ENCODE measurements around the gene RIPOR3. TPM values are rescaled to one million over a fixed set of nuclear protein-coding genes. Genes with fewer than 3 reads are reported as not detected.

RIPOR3 gene
- total and polyA plus RNA-seq, 2 experiments from 2014 or later: 5.6 to 5.7 TPM

DNA sequence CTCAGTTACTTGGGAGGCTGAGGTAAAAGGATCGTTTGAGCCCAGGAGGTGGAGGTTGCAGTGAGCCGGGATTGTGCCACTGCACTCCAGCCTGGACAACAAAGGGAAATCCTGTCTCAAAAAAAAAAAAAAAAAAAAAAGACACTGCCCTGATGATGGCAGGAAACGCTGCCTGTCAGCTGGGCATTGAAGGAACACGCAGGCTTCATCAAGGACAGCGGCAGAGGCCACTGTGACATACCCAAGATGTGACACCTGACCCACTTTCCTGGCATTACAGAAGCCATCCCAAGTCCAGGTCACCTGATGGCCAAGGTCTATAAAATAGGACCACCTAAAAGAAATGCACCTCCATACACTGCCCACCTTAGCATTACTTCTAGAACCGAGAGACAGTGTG, 75.9 kb downstream of the RIPOR3 start:
- TF ChIP-seq EZH2 (IDR thresholded peaks at IDR 0.05; ENCODE audit: borderline replicate concordance) (no peak), EZH2phosphoT487 (IDR thresholded peaks at IDR 0.05; ENCODE audit: low read depth, severe bottlenecking, unreplicated experiment) (no peak)
- TF ChIP-seq, protein P1, sequence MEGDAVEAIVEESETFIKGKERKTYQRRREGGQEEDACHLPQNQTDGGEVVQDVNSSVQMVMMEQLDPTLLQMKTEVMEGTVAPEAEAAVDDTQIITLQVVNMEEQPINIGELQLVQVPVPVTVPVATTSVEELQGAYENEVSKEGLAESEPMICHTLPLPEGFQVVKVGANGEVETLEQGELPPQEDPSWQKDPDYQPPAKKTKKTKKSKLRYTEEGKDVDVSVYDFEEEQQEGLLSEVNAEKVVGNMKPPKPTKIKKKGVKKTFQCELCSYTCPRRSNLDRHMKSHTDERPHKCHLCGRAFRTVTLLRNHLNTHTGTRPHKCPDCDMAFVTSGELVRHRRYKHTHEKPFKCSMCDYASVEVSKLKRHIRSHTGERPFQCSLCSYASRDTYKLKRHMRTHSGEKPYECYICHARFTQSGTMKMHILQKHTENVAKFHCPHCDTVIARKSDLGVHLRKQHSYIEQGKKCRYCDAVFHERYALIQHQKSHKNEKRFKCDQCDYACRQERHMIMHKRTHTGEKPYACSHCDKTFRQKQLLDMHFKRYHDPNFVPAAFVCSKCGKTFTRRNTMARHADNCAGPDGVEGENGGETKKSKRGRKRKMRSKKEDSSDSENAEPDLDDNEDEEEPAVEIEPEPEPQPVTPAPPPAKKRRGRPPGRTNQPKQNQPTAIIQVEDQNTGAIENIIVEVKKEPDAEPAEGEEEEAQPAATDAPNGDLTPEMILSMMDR (IDR thresholded peaks at IDR 0.05; ENCODE audit: poor library complexity): no peak

DNA sequence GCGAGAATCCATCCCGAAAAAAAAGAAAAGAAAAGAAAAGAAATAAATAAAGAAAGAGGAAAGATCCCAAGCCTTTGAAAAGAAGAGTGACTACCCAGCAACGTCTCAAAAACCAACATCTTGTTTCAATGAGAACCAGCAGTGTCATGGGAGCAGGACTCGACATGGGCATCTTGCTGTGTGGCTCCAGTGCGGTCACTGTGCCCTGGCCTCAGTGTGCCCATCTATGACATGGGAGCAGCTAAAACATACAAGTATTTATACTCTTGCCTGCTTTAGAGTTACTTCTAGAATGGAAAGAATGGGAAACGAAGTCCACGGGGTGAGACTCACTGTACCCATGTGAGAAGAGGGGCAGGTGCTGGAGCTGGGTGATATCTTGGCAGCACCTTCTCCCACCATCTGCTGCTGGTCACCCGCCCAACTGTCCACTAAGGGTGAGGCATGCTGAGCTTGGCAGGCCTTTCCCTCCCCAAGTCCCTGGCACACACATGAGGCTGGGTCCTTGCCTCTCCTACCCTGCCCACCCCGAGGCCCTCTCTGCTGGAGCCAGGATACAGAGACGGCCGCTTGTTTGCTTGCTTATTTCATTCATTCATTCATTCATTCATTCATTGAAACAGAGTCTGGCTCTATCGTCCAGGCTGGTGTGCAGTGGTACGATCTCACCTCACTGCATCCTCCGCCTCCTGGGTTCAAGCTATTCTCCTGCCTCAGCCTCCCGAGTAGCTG, 77.7 kb downstream of the RIPOR3 start:
- TF ChIP-seq EZH2 (IDR thresholded peaks at IDR 0.05; ENCODE audit: borderline replicate concordance): no peak
- no peak for TF ChIP-seq EZH2phosphoT487 (IDR thresholded peaks at IDR 0.05; ENCODE audit: low read depth, severe bottlenecking, unreplicated experiment)
- Histone ChIP-seq H4K20me1 (ENCODE audit: insufficient read depth, poor library complexity, severe bottlenecking) (no peaks in the 10 kb centered on the region), H3K9me2 (replicated peaks; ENCODE audit: insufficient read depth) (no peaks in the 10 kb centered on the region), H3K4me3 (no peak overlapping the region), H3K27me3 (no peaks in the 10 kb centered on the region), H3K36me3 (replicated peaks; ENCODE audit: insufficient read depth, low read depth) (no peaks in the 10 kb centered on the region), H3K27ac (no peak overlapping the region), H3K4me1 (ENCODE audit: insufficient read depth) (no peaks in the 10 kb centered on the region), H3K79me2 (no peaks in the 10 kb centered on the region), H3K4me2 (no peak overlapping the region), H2AFZ (no peak overlapping the region), H3K9me3 (ENCODE audit: low read depth) (no peaks in the 10 kb centered on the region)
- no peak for DNase-seq (ENCODE audit: low spot score)
- 96% methylated on average over 15 of the region's 15 CpGs for WGBS (ENCODE audit: low lambda C conversion rate, missing lambda C conversion rate)

More for the DNA sequence above, 75.9 kb downstream of the RIPOR3 start:
- Histone ChIP-seq H3K4me2 (no peak overlapping the region), H3K4me3 (no peak overlapping the region), H3K9me2 (replicated peaks; ENCODE audit: insufficient read depth) (no peaks in the 10 kb centered on the region), H3K79me2 (no peaks in the 10 kb centered on the region), H3K27ac (no peak overlapping the region), H3K4me1 (ENCODE audit: insufficient read depth) (no peaks in the 10 kb centered on the region), H3K27me3 (no peaks in the 10 kb centered on the region), H3K9me3 (ENCODE audit: low read depth) (no peaks in the 10 kb centered on the region), H4K20me1 (ENCODE audit: insufficient read depth, poor library complexity, severe bottlenecking) (no peaks in the 10 kb centered on the region), H3K36me3 (replicated peaks; ENCODE audit: insufficient read depth, low read depth) (no peaks in the 10 kb centered on the region), H2AFZ (no peak overlapping the region)
- no peak for DNase-seq (ENCODE audit: low spot score)
- WGBS (ENCODE audit: low lambda C conversion rate, missing lambda C conversion rate): 89% methylated on average over 6 of the region's 6 CpGs

DNA sequence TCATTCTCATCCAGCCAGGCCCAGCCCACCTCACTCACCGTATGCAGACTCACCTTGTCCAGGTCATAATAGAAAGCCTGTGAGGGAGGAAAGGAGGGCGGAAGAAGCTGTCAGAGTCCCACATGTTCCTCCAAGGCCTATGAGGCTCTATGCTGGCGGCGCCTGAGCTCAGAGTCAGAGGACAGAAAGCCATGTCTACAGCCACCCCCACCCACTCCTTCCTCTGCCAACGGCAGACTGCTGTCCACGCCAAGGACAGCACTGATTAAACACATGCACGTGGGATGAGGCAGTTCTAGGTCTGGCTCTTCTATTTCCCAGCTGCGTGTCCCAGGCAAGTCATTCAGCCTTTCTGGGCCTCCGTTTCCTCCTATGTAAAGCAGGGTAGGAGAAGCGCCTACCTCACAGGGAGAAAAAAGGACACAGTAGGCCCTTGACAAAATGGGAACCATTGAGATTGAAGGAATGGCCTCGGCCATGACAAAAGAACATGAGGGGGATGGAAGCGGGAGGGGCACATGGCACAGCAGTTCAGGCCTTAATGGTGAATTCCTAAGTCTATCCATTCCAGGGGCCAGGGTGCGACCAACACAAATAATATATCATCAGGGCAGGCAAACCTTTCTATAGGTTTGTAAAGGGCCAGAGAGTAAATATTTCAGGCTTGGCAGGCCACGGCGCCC, 80.1 kb downstream of the RIPOR3 start:
- Histone ChIP-seq H3K79me2 (no peaks in the 10 kb centered on the region), H3K36me3 (replicated peaks; ENCODE audit: insufficient read depth, low read depth) (no peaks in the 10 kb centered on the region), H3K27ac (no peak overlapping the region), H3K9me2 (replicated peaks; ENCODE audit: insufficient read depth) (no peaks in the 10 kb centered on the region), H3K4me2 (no peak overlapping the region), H3K9me3 (ENCODE audit: low read depth) (no peaks in the 10 kb centered on the region), H3K4me3 (no peak overlapping the region), H4K20me1 (ENCODE audit: insufficient read depth, poor library complexity, severe bottlenecking) (no peaks in the 10 kb centered on the region), H3K27me3 (no peaks in the 10 kb centered on the region), H2AFZ (no peak overlapping the region), H3K4me1 (ENCODE audit: insufficient read depth) (no peaks in the 10 kb centered on the region)
- DNase-seq (ENCODE audit: low spot score): no peak
- TF ChIP-seq EZH2phosphoT487 (IDR thresholded peaks at IDR 0.05; ENCODE audit: low read depth, severe bottlenecking, unreplicated experiment) (no peak), EZH2 (IDR thresholded peaks at IDR 0.05; ENCODE audit: borderline replicate concordance) (no peak)
- TF ChIP-seq, protein P1 (IDR thresholded peaks at IDR 0.05; ENCODE audit: poor library complexity): no peak
- 77% methylated on average over 15 of the region's 15 CpGs for WGBS (ENCODE audit: low lambda C conversion rate, missing lambda C conversion rate)

DNA sequence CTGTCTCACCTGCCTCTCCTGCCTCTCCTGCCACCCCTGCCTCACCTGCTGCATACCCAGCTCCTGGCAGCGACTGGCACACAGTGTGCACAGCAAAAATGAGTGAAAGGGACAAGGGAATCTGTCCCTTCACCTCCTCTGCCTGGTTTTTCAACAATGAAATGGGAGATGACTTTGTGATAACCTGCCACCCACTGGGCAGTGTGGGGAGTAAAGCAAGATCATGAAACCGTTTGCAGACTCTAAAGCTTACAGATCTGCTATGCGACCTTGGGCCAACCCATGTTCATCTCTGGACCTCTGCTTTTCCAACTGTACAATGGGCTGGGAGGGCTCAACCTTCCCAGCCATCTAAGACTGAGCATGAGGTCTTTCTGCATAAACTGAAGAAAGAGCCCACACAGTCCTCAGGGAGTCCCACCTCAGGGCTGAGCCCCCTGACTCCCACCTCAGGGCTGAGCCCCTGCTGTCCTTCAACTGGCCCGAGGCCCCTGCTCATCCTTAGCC, 81.1 kb downstream of the RIPOR3 start:
- no peaks in the 10 kb centered on the region for H3K36me3 ChIP-seq (replicated peaks; ENCODE audit: insufficient read depth, low read depth)
- H3K4me3 ChIP-seq: no peak overlapping the region
- no peaks in the 10 kb centered on the region for H3K79me2 ChIP-seq
- DNase-seq (ENCODE audit: low spot score): no peak
- no peaks in the 10 kb centered on the region for H3K27me3 ChIP-seq
- no peak overlapping the region for H2AFZ ChIP-seq
- no peak for TF ChIP-seq EZH2phosphoT487 (IDR thresholded peaks at IDR 0.05; ENCODE audit: low read depth, severe bottlenecking, unreplicated experiment)
- TF ChIP-seq EZH2 (IDR thresholded peaks at IDR 0.05; ENCODE audit: borderline replicate concordance): no peak
- TF ChIP-seq, protein P1 (IDR thresholded peaks at IDR 0.05; ENCODE audit: poor library complexity): no peak
- no peaks in the 10 kb centered on the region for H3K4me1 ChIP-seq (ENCODE audit: insufficient read depth)
- H3K9me2 ChIP-seq (replicated peaks; ENCODE audit: insufficient read depth): no peaks in the 10 kb centered on the region
- WGBS (ENCODE audit: low lambda C conversion rate, missing lambda C conversion rate): 71% methylated on average over 4 of the region's 4 CpGs
- no peaks in the 10 kb centered on the region for H4K20me1 ChIP-seq (ENCODE audit: insufficient read depth, poor library complexity, severe bottlenecking)
- no peak overlapping the region for H3K27ac ChIP-seq
- H3K9me3 ChIP-seq (ENCODE audit: low read depth): no peaks in the 10 kb centered on the region
- H3K4me2 ChIP-seq: no peak overlapping the region

Measured in hepatocyte (in vitro differentiated cells).